Heart right ventricle (tissue), 16 donors: Measurements from ENCODE around the gene KLF1. TPM values are rescaled to one million over a fixed set of nuclear protein-coding genes. Genes with fewer than 3 reads are reported as not detected.
A peak's percentile ranks its signal among the peaks of the same experiment; 100 is the strongest.

Experiments used
- ATAC-seq, 8 donors: fragments of 200-7000 bp; cut with Tn5 transposase; one replicate each; pipeline ENCODE4 v1.9.1; 2020; ENCODE audit warnings: mild to moderate bottlenecking in 8 of 8, moderate library complexity in 8 of 8, moderate number of reproducible peaks in 1 of 8
- DNase-seq, 2 donors: peaks; one replicate each; pipeline ENCODE4 v3.0.0-alpha.2; 2020
- H3K27ac ChIP-seq, 10 donors: fragments of 200-600 bp; sonication (generic) in 2 of 10; one replicate each; pipeline versions ENCODE4 v1.5.0 to v1.8.0; 2020 to 2022; ENCODE audit warnings: mild to moderate bottlenecking in 3 of 10
- H3K27me3 ChIP-seq, 7 donors: fragments of 200-600 bp; one replicate each; pipeline ENCODE4 v1.8.0; 2021 to 2022; ENCODE audit warnings: mild to moderate bottlenecking in 2 of 7
- H3K36me3 ChIP-seq, 9 donors: fragments of 200-600 bp; sonication (generic) in 1 of 9; one replicate each; pipeline versions ENCODE4 v1.5.0 to v1.8.0; 2020 to 2022; ENCODE audit warnings: mild to moderate bottlenecking in 2 of 9
- H3K4me1 ChIP-seq, 9 donors: fragments of 200-600 bp; sonication (generic) in 1 of 9; one replicate each; pipeline versions ENCODE4 v1.5.0 to v1.8.0; 2020 to 2022; ENCODE audit warnings: mild to moderate bottlenecking in 4 of 9
- H3K4me3 ChIP-seq, 10 donors: fragments of 200-600 bp; sonication (generic) in 2 of 10; one replicate each; pipeline versions ENCODE4 v1.5.0 to v1.8.0; 2020 to 2022; ENCODE audit warnings: mild to moderate bottlenecking in 7 of 10, moderate library complexity in 2 of 10
- H3K9me3 ChIP-seq, 11 donors: fragments of 200-600 bp in 10 of 11; sonication (generic) in 2 of 11; one replicate each; pipeline versions ENCODE4 v1.5.0 to v1.8.0; 2013 to 2022; ENCODE audit warnings: mild to moderate bottlenecking in 2 of 11, control low read depth in 1 of 11, moderate library complexity in 1 of 11
- WGBS, 2 donors: extraction: QIAGEN DNeasy Blood & Tissue Kit; methylation state at CpG; one replicate each; pipeline ENCODE4 v1.1.7; 2013; ENCODE audit warnings: inconsistent platforms in 1 of 2; 5-methylcytosine and 5-hydroxymethylcytosine counted together
- intact Hi-C, 10 donors: fragments of 100-400 bp; cut with DNase I; formaldehyde crosslinking; loops; one replicate each; pipeline versions ENCODE4 v1.11.1 to v1.14.2; 2022
- polyA plus RNA-seq, 2 donors: library from polyadenylated mRNA; stranded (reverse); fragments of 200-250 nt; gene quantifications; one replicate each; pipeline ENCODE4 v1.2.3, GENCODE V29; 2013
- total RNA-seq, 10 donors: library from RNA; stranded (reverse); fragmentation: NEBNext Ultra II Directional in 3 of 10; extraction: Animal tissue kit (Norgen Biotek cat#: 25700) in 3 of 10; gene quantifications; one replicate each; pipeline versions ENCODE4 v1.2.1 to v1.2.4, GENCODE V29; 2021 to 2023
- TF ChIP-seq, protein P1 (sequence below), 9 donors: fragments of 200-600 bp; sonication (generic) in 2 of 9; IDR thresholded peaks; one replicate each; pipeline versions ENCODE4 v1.5.0 to v1.8.0; 2021 to 2022; ENCODE audit warnings: antibody characterized with exemption in 9 of 9, mild to moderate bottlenecking in 5 of 9, moderate library complexity in 1 of 9
- donor health status: Arrhythmogenic right ventricular cardiomyopathy.
- donor health status: ischemic (EF 13 %, LVEDD 7.1; RV severe dilation, severe dysfunction).
- donor health status: healthy with polysubstance abuse.
- donor health status: DM: no; HTN: yes; CAD: no.
- donor health status: DM: no; HTN: no; CAD: no.
- donor health status: ischemic (EF 25% LVEDD 6.9; RV normal size, moderate dysfunction).
- donor health status: ischemic (EF 25% LVEDD 5.7; RV mildly dilated, moderate dysfunction).
- donor health status: healthy.
- donor health status: DM: yes; HTN: yes; CAD: no.
- donor health status: Ischemic cardiomyopathy.
- donor health status: ischemic (EF 35%, LVEDD 5.7; RV mildly dilated, moderate dysfunction).
- donor health status: nonischemic (EF 11% LVEDD 7.7; RV severe dilation, severe dysfunction).
- donor health status: DM: yes; HTN: yes; CAD: no.
- donor health status: PGD.
- donor health status: ischemic (EF 29% LVEDD 5.4; RV normal size, mild dysfunction).
- donor health status: nonischemic (EF 23%, LVEDD 6.1; RV moderate dilation, normal function).

Gene KLF1
- total and polyA plus RNA-seq, 12 donors = 0.13 TPM; not detected in 11

DNA sequence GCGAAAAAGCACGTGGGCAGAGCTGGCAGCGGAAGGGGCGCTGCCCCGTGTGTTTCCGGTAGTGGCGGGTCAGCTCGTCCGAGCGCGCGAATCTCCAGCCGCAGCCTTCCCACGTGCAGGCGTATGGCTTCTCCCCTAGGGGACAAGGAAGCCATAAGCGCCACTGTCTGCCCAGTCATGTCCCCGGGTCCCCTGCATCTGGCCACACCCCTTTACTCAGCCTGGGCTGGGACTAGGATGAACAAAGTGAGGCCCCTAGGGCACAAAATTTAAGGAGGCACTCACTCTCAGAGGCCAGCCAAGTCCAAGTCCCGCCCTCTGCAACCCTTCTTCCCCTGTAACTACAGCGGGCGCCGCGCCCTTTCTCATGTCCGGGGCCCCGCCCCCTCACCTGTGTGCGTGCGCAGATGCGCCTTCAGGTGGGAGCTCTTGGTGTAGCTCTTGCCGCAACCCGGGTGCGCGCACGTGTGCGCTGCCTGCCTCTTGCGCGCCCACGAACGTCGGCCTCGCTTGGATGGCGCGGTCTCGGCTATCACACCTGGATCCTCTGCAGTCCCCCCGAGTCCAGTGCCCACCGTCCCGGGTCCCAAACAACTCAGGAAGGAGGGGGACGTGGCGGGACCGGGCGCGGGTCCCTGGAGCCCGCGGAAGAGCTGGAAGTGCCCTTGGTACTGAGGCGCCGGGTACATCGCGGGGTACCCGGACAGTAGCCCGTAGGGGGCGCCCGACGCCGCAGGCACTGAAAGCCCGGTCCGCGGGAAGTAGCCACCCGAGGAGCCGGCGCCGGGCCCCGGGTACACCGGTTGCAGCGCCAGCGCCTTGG is 1.9 kb downstream of the KLF1 start:
- H3K9me3 ChIP-seq = peaks cover 0 to 15% (median 0%) of the 10 kb centered on the region in 11 donors
- TF ChIP-seq, protein P1, sequence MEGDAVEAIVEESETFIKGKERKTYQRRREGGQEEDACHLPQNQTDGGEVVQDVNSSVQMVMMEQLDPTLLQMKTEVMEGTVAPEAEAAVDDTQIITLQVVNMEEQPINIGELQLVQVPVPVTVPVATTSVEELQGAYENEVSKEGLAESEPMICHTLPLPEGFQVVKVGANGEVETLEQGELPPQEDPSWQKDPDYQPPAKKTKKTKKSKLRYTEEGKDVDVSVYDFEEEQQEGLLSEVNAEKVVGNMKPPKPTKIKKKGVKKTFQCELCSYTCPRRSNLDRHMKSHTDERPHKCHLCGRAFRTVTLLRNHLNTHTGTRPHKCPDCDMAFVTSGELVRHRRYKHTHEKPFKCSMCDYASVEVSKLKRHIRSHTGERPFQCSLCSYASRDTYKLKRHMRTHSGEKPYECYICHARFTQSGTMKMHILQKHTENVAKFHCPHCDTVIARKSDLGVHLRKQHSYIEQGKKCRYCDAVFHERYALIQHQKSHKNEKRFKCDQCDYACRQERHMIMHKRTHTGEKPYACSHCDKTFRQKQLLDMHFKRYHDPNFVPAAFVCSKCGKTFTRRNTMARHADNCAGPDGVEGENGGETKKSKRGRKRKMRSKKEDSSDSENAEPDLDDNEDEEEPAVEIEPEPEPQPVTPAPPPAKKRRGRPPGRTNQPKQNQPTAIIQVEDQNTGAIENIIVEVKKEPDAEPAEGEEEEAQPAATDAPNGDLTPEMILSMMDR (IDR thresholded peaks at IDR 0.05) = peak; percentile 27 to 82 (median 62)
- 2 to 3% methylated on average over 73 of the region's 73 CpGs for WGBS, 2 donors
- peak overlapping the region in 9 of 10 donors; percentile 17 to 58 (median 45) for H3K4me3 ChIP-seq
- intact Hi-C loops = loop anchor here in 3 of 10 donors (2.0 to 10.0 kb wide), 2 partner anchors 80 kb away; partner anchors contain the start of gene DAND5 (in 2 of the 3)
- peak overlapping the region in 1 of 10 donors; percentile 68 for H3K27ac ChIP-seq
- DNase-seq = peak; percentile 47 to 71
- H3K27me3 ChIP-seq = peaks cover 0 to 45% (median 27%) of the 10 kb centered on the region in 7 donors
- peak in 5 of 8 donors; percentile 18 to 45 (median 26) for ATAC-seq
- H3K4me1 ChIP-seq = peaks cover 10 to 53% (median 23%) of the 10 kb centered on the region in 9 donors
- no peaks in the 10 kb centered on the region for H3K36me3 ChIP-seq

GRCh38 chr19:12884627-12884925 is 2.4 kb downstream of the KLF1 start:
- Histone ChIP-seq H3K4me1 (peaks cover 10 to 55% (median 24%) of the 10 kb centered on the region in 9 donors), H3K27me3 (peaks cover 0 to 45% (median 27%) of the 10 kb centered on the region in 7 donors), H3K9me3 (peaks cover 0 to 15% (median 0%) of the 10 kb centered on the region in 11 donors), H3K4me3 (peak overlapping the region in 3 of 10 donors; percentile 40 to 58 (median 47)), H3K36me3 (peaks cover 0 to 2% (median 0%) of the 10 kb centered on the region in 9 donors), H3K27ac (no peak overlapping the region)
- TF ChIP-seq, protein P1 (IDR thresholded peaks at IDR 0.05) = no peak
- ATAC-seq (no peak), DNase-seq (no peak)
- intact Hi-C loops = loop anchor here in 3 of 10 donors (2.0 to 10.0 kb wide), 2 partner anchors 80 kb away; partner anchors contain the start of gene DAND5 (in 2 of the 3)
- 66 to 69% methylated on average over 12 of the region's 12 CpGs for WGBS, 2 donors

DNA sequence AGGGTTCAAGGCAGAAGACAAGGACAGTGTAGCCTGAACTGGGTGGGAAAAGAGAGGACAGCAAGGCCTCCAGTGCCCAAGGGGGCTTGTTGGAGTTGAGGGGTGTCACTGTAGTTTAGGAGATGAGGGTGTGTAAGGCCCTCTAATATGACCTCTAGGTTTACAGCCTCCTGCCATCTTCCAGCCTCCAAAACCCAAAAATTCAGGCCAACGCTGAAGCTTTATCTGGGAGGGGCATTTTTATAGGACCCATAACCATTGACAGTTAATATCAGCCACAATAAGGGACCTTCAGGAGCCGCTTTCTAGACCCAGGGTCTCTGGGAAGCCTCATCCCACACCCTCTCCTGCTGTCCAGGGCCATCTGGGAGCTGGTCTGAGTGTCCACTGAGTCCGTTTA is 2.8 kb downstream of the KLF1 start:
- WGBS, 2 donors = 91 to 95% methylated on average over 3 of the region's 3 CpGs
- H3K27ac ChIP-seq = peak overlapping the region in 1 of 10 donors; percentile 90
- H3K27me3 ChIP-seq = peaks cover 0 to 45% (median 27%) of the 10 kb centered on the region in 7 donors
- TF ChIP-seq, protein P1 (IDR thresholded peaks at IDR 0.05) = no peak
- peaks cover 10 to 55% (median 24%) of the 10 kb centered on the region in 9 donors for H3K4me1 ChIP-seq
- H3K36me3 ChIP-seq = peaks cover 0 to 3% (median 0%) of the 10 kb centered on the region in 9 donors
- H3K9me3 ChIP-seq = peaks cover 0 to 15% (median 0%) of the 10 kb centered on the region in 11 donors
- intact Hi-C loops = loop anchor here in 3 of 10 donors (2.0 to 10.0 kb wide), 2 partner anchors 81 kb away; partner anchors contain the start of gene DAND5 (in 2 of the 3)
- no peak overlapping the region for H3K4me3 ChIP-seq
- no peak for ATAC-seq
- DNase-seq = no peak

GRCh38 chr19:12882589-12882988 is 4.4 kb downstream of the KLF1 start:
- H3K36me3 ChIP-seq = peaks cover 0 to 16% (median 11%) of the 10 kb centered on the region in 9 donors
- 85 to 89% methylated on average over 3 of the region's 3 CpGs for WGBS, 2 donors
- DNase-seq (no peak), ATAC-seq (no peak)
- peaks cover 0 to 15% (median 0%) of the 10 kb centered on the region in 11 donors for H3K9me3 ChIP-seq
- TF ChIP-seq, protein P1 (IDR thresholded peaks at IDR 0.05) = no peak
- peak overlapping the region in 1 of 10 donors; percentile 90 for H3K27ac ChIP-seq
- H3K27me3 ChIP-seq = peaks cover 0 to 45% (median 27%) of the 10 kb centered on the region in 7 donors
- no peak overlapping the region for H3K4me3 ChIP-seq
- peaks cover 10 to 55% (median 24%) of the 10 kb centered on the region in 9 donors for H3K4me1 ChIP-seq
- intact Hi-C loops = loop anchor here in 2 of 10 donors (10.0 kb wide), 1 partner anchor 82 kb away; the partner anchor contains the start of gene DAND5 (in 2 of the 2)
